ENCODE data around the gene MYDGF. TPM values are rescaled to one million over a fixed set of nuclear protein-coding genes. Genes with fewer than 3 reads are reported as not detected.

The MYDGF gene
- total RNA-seq, 2 donors from 2014 or later: 26.3 to 36.6 TPM

GRCh38 chr19:4619668-4620294 is 50.4 kb downstream of the MYDGF start:
- no peaks in the 10 kb centered on the region for H3K9me3 ChIP-seq
- no peaks in the 10 kb centered on the region for H3K4me1 ChIP-seq
- DNase-seq (ENCODE audit: low spot score): no peak
- no peaks in the 10 kb centered on the region for H3K27me3 ChIP-seq
- H3K36me3 ChIP-seq: no peaks in the 10 kb centered on the region
- no peak overlapping the region for H3K4me3 ChIP-seq
- no peak overlapping the region for H3K27ac ChIP-seq
- TF ChIP-seq CTCF (IDR thresholded peaks at IDR 0.05): no peak

GRCh38 chr19:4618019-4618418 is 52.1 kb downstream of the MYDGF start:
- Histone ChIP-seq H3K27me3 (no peaks in the 10 kb centered on the region), H3K4me1 (no peaks in the 10 kb centered on the region)
- no peak for TF ChIP-seq CTCF (IDR thresholded peaks at IDR 0.05)

GRCh38 chr19:4613254-4613751 is 56.8 kb downstream of the MYDGF start:
- no peak for DNase-seq (ENCODE audit: low spot score)
- H3K27ac ChIP-seq: no peak overlapping the region
- H3K36me3 ChIP-seq: no peaks in the 10 kb centered on the region
- no peak for TF ChIP-seq CTCF (IDR thresholded peaks at IDR 0.05)
- no peaks in the 10 kb centered on the region for H3K27me3 ChIP-seq
- H3K4me3 ChIP-seq: no peak overlapping the region
- no peaks in the 10 kb centered on the region for H3K9me3 ChIP-seq
- H3K4me1 ChIP-seq: peaks cover 0 to 10% of the 10 kb centered on the region in 2 donors

More at GRCh38 chr19:4618019-4618418, 52.1 kb downstream of the MYDGF start:
- Histone ChIP-seq H3K27ac (no peak overlapping the region), H3K36me3 (no peaks in the 10 kb centered on the region), H3K4me3 (no peak overlapping the region), H3K9me3 (no peaks in the 10 kb centered on the region)
- no peak for DNase-seq (ENCODE audit: low spot score)

- no peak for DNase-seq (ENCODE audit: low spot score)
- Histone ChIP-seq H3K27ac (peak overlapping the region; percentile 33 to 63), H3K4me3 (no peak overlapping the region)
These were observed 60.1 kb downstream of the MYDGF start for GRCh38 chr19:4609878-4610511.

More at GRCh38 chr19:4609878-4610511, 60.1 kb downstream of the MYDGF start:
- TF ChIP-seq CTCF (IDR thresholded peaks at IDR 0.05): no peak
- no peaks in the 10 kb centered on the region for H3K36me3 ChIP-seq
- H3K9me3 ChIP-seq: no peaks in the 10 kb centered on the region
- H3K27me3 ChIP-seq: no peaks in the 10 kb centered on the region
- peaks cover 0 to 18% of the 10 kb centered on the region in 2 donors for H3K4me1 ChIP-seq

Other genes starting within 250 kb of the MYDGF start
- 100 to 1,000 TPM in 1 of 2 donors, 10 to 100 TPM in 1; 52.8 to 100 TPM for gene UBXN6, start 212.5 kb downstream of the MYDGF start, total RNA-seq
- 10 to 100 TPM; 18.3 to 24.8 TPM for gene HDGFL2, start 198.0 kb downstream of the MYDGF start, total RNA-seq
- 100 to 1,000 TPM; 104 to 156 TPM for gene PLIN4, start 151.9 kb downstream of the MYDGF start, total RNA-seq
- 10 to 100 TPM; 21.4 to 43.6 TPM for gene PLIN5, start 135.1 kb downstream of the MYDGF start, total RNA-seq
- under 1 TPM in 1 of 2 donors, not detected in 1; 0.67 TPM for gene LRG1, start 130.3 kb downstream of the MYDGF start, total RNA-seq
- 10 to 100 TPM in 1 of 2 donors, 1 to 10 TPM in 1; 3.9 to 10.8 TPM for gene SEMA6B, start 110.7 kb downstream of the MYDGF start, total RNA-seq
- gene TNFAIP8L1, start 30.8 kb downstream of the MYDGF start, total RNA-seq: 1 to 10 TPM; 2.6 to 4.2 TPM
- gene DPP9, start 53.5 kb upstream of the MYDGF start, total RNA-seq: 10 to 100 TPM; 36.2 to 50.4 TPM
- 10 to 100 TPM; 30.5 to 51.3 TPM for gene FEM1A, start 121.4 kb upstream of the MYDGF start, total RNA-seq
- 1 to 10 TPM; 3.0 to 7.6 TPM for gene TICAM1, start 161.4 kb upstream of the MYDGF start, total RNA-seq
- gene PLIN3, start 197.3 kb upstream of the MYDGF start, total RNA-seq: 10 to 100 TPM; 23.3 to 27.2 TPM
- not detected for gene ARRDC5, start 232.6 kb upstream of the MYDGF start, total RNA-seq
- gene UHRF1, start 239.2 kb upstream of the MYDGF start, total RNA-seq: under 1 TPM; 0.28 to 0.33 TPM

All from right atrium auricular region (tissue), 2 donors.